Ramos (cell line): ENCODE measurements around the gene ATG7.
"Not testable (repeated sequence)": the region's sequence is repeated elsewhere in the genome, so short reads cannot be mapped to it uniquely, and the experiment has no call there.

Source experiments
- in situ Hi-C: fragments of 300-500 bp; cut with MboI; formaldehyde crosslinking; loops from one replicate; pipeline ENCODE4 v1.14.3; 2022; ENCODE audit warnings: low sequenced_read_pairs; ENCODE audit not compliant: unreplicated experiment

Gene ATG7

GRCh38 chr3:11410564-11410963, 138.4 kb downstream of the ATG7 start:
- in situ Hi-C loops, result no loop called here

- in situ Hi-C loops, result no loop called here
These were observed 139.8 kb downstream of the ATG7 start for GRCh38 chr3:11411956-11412355.

GRCh38 chr3:11413071-11413470, 140.9 kb downstream of the ATG7 start:
- in situ Hi-C loops, result no loop called here

GRCh38 chr3:11415099-11415498, 142.9 kb downstream of the ATG7 start:
- in situ Hi-C loops, result no loop called here

GRCh38 chr3:11420066-11420465, 147.9 kb downstream of the ATG7 start:
- in situ Hi-C loops, result no loop called here

- in situ Hi-C loops, result no loop called here
These were observed 150.1 kb downstream of the ATG7 start for GRCh38 chr3:11422291-11422690.

GRCh38 chr3:11423868-11424267, 151.7 kb downstream of the ATG7 start:
- in situ Hi-C loops, result no loop called here

- in situ Hi-C loops, result no loop called here
These were observed 152.1 kb downstream of the ATG7 start for GRCh38 chr3:11424277-11424676.

- in situ Hi-C loops, result no loop called here
These were observed 158.0 kb downstream of the ATG7 start for GRCh38 chr3:11430207-11430606.

- in situ Hi-C loops, result no loop called here
These were observed 158.4 kb downstream of the ATG7 start for GRCh38 chr3:11430624-11431023.

GRCh38 chr3:11431319-11431718, 159.1 kb downstream of the ATG7 start:
- in situ Hi-C loops, result no loop called here

- in situ Hi-C loops, result no loop called here
These were observed 161.9 kb downstream of the ATG7 start for GRCh38 chr3:11434017-11434526.

GRCh38 chr3:11434563-11435096, 162.4 kb downstream of the ATG7 start:
- in situ Hi-C loops, result no loop called here

- in situ Hi-C loops, result no loop called here
These were observed 163.4 kb downstream of the ATG7 start for GRCh38 chr3:11435440-11436165.

- in situ Hi-C loops, result no loop called here
These were observed 164.6 kb downstream of the ATG7 start for GRCh38 chr3:11436775-11437174.

GRCh38 chr3:11437506-11437905, 165.3 kb downstream of the ATG7 start:
- in situ Hi-C loops, result no loop called here

- in situ Hi-C loops, result no loop called here
These were observed 166.4 kb downstream of the ATG7 start for GRCh38 chr3:11438646-11439045.

GRCh38 chr3:11441346-11441745, 169.1 kb downstream of the ATG7 start:
- in situ Hi-C loops, result not testable (repeated sequence)

- in situ Hi-C loops, result no loop called here
These were observed 172.2 kb downstream of the ATG7 start for GRCh38 chr3:11444404-11444803.

- in situ Hi-C loops, result not testable (repeated sequence)
These were observed 173.0 kb downstream of the ATG7 start for GRCh38 chr3:11445193-11445592.

GRCh38 chr3:11445883-11446282, 173.7 kb downstream of the ATG7 start:
- in situ Hi-C loops, result no loop called here

GRCh38 chr3:11447584-11448200, 175.5 kb downstream of the ATG7 start:
- in situ Hi-C loops, result no loop called here
